ENCODE measurements around the gene ARMS2.

The ARMS2 gene

DNA sequence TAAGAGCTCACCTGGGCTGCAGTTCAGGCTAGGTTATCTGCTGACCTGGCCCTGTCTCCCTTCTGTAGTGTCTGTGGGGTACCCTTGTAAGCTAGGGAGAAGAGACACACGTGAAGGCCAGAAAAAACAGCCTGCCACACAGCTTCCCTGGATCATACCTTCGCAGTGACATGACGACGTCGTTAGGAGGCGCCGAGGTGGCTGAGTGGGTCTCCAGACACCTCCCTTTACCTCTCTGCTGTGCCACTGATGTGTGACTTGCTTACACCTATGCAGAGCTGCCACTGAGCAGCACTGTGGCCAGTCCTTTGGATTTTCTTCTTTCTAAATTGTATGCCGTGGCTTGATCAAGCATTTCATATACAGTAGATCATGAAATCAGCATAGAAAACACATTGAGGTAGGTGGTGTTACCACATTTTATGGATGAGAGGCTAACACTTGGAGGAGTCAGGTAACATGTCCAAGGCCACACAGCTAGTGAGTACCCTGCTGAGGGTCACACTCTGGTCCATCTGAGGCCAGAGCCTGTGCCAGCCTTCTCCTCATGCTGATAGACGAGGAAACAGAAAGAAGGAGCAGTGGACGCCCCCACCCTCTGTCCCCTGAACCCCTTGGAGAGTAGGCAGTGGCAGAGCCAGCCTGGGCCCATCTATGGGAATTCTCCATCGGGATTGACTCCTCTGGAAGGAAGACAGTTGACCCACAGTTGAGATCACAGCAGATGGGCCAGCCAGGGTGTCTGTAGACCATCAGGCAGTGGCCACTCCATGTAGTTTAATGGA, 30.0 kb downstream of the ARMS2 start:
- no peak for ATAC-seq

GRCh38 chr10:122485670-122486069, 31.2 kb downstream of the ARMS2 start:
- TF ChIP-seq ZFP30 (CRISPR knock-in tag; IDR thresholded peaks at IDR 0.05) (no peak), TOX (CRISPR knock-in tag; IDR thresholded peaks at IDR 0.05; ENCODE audit: borderline replicate concordance) (no peak), ZNF565 (CRISPR knock-in tag; conservative IDR thresholded peaks at IDR 0.05; ENCODE audit: low read depth) (no peak), ARNTL (CRISPR knock-in tag; IDR thresholded peaks at IDR 0.05; ENCODE audit: borderline replicate concordance, low read depth) (no peak)
- TF ChIP-seq, protein P1, sequence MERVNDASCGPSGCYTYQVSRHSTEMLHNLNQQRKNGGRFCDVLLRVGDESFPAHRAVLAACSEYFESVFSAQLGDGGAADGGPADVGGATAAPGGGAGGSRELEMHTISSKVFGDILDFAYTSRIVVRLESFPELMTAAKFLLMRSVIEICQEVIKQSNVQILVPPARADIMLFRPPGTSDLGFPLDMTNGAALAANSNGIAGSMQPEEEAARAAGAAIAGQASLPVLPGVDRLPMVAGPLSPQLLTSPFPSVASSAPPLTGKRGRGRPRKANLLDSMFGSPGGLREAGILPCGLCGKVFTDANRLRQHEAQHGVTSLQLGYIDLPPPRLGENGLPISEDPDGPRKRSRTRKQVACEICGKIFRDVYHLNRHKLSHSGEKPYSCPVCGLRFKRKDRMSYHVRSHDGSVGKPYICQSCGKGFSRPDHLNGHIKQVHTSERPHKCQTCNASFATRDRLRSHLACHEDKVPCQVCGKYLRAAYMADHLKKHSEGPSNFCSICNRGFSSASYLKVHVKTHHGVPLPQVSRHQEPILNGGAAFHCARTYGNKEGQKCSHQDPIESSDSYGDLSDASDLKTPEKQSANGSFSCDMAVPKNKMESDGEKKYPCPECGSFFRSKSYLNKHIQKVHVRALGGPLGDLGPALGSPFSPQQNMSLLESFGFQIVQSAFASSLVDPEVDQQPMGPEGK (CRISPR knock-in tag; IDR thresholded peaks at IDR 0.05; ENCODE audit: borderline replicate concordance) = no peak
- peak; percentile 67; the same call in 2 of the 3 replicates for ATAC-seq

More for the DNA sequence above, 30.0 kb downstream of the ARMS2 start:
- TF ChIP-seq ISL1 (CRISPR knock-in tag; IDR thresholded peaks at IDR 0.05) = no peak
- no peak for TF ChIP-seq GLIS3 (CRISPR knock-in tag; IDR thresholded peaks at IDR 0.05)
- TF ChIP-seq TOX (CRISPR knock-in tag; IDR thresholded peaks at IDR 0.05; ENCODE audit: borderline replicate concordance) = no peak
- no peak for TF ChIP-seq ZNF565 (CRISPR knock-in tag; conservative IDR thresholded peaks at IDR 0.05; ENCODE audit: low read depth)
- TF ChIP-seq ZNF70 (CRISPR knock-in tag; IDR thresholded peaks at IDR 0.05) = no peak
- no peak for TF ChIP-seq OSR1 (CRISPR knock-in tag; IDR thresholded peaks at IDR 0.05)

- ATAC-seq = no peak
- TF ChIP-seq, protein P1 (CRISPR knock-in tag; IDR thresholded peaks at IDR 0.05; ENCODE audit: borderline replicate concordance) = no peak
- TF ChIP-seq GLIS3 (CRISPR knock-in tag; IDR thresholded peaks at IDR 0.05) (no peak), ZNF70 (CRISPR knock-in tag; IDR thresholded peaks at IDR 0.05) (no peak), ESRRG (CRISPR knock-in tag; IDR thresholded peaks at IDR 0.05) (no peak)
Measured at GRCh38 chr10:122486406-122487080, 32.1 kb downstream of the ARMS2 start.

DNA sequence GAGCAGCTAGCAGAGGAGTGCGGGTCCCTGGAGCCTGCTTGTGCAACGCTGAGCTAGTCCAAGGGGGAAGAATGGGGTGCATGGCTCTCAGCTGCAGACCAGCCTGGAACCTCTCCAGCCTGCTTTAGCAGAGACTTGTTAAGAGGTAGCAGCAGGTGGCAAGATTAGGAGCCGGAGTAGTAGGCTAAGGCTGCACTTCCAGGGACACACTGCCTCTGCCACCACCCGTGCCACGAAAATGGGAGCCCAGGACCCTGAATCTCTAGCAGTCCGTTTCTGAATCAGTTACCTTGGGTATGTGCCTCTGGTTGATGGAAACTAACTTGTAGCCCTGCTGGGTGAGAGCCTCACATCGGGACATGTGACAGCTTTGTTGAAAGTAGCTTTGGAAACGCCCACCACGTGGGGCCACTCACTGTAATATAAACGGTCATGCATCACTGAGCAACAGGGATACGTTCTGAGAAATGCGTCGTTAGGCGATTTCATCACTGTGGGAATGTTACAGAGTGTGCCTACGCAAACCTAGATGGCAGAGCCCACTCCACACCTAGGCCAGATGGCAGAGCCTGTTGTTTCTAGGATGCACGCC, 32.8 kb downstream of the ARMS2 start:
- ATAC-seq = no peak
- TF ChIP-seq SNAI2 (CRISPR knock-in tag; IDR thresholded peaks at IDR 0.05) (no peak), ZNF8 (CRISPR knock-in tag; IDR thresholded peaks at IDR 0.05) (no peak), BACH2 (CRISPR knock-in tag; IDR thresholded peaks at IDR 0.05; ENCODE audit: borderline replicate concordance) (no peak), ZFP30 (CRISPR knock-in tag; IDR thresholded peaks at IDR 0.05) (no peak), ESRRG (CRISPR knock-in tag; IDR thresholded peaks at IDR 0.05) (no peak), PPARA (CRISPR knock-in tag; IDR thresholded peaks at IDR 0.05; ENCODE audit: borderline replicate concordance) (no peak), OSR1 (CRISPR knock-in tag; IDR thresholded peaks at IDR 0.05) (no peak), ZFP3 (CRISPR knock-in tag; IDR thresholded peaks at IDR 0.05) (no peak), GLIS3 (CRISPR knock-in tag; IDR thresholded peaks at IDR 0.05) (no peak), ISL1 (CRISPR knock-in tag; IDR thresholded peaks at IDR 0.05) (no peak), ZC3H10 (CRISPR knock-in tag; IDR thresholded peaks at IDR 0.05) (no peak), CSRNP3 (CRISPR knock-in tag; IDR thresholded peaks at IDR 0.05) (no peak)
- TF ChIP-seq, protein P2, sequence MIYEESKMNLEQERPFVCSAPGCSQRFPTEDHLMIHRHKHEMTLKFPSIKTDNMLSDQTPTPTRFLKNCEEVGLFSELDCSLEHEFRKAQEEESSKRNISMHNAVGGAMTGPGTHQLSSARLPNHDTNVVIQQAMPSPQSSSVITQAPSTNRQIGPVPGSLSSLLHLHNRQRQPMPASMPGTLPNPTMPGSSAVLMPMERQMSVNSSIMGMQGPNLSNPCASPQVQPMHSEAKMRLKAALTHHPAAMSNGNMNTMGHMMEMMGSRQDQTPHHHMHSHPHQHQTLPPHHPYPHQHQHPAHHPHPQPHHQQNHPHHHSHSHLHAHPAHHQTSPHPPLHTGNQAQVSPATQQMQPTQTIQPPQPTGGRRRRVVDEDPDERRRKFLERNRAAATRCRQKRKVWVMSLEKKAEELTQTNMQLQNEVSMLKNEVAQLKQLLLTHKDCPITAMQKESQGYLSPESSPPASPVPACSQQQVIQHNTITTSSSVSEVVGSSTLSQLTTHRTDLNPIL (CRISPR knock-in tag; IDR thresholded peaks at IDR 0.05; ENCODE audit: low read depth) = no peak
- TF ChIP-seq, protein P1 (CRISPR knock-in tag; IDR thresholded peaks at IDR 0.05; ENCODE audit: borderline replicate concordance) = no peak
- TF ChIP-seq, protein P3, sequence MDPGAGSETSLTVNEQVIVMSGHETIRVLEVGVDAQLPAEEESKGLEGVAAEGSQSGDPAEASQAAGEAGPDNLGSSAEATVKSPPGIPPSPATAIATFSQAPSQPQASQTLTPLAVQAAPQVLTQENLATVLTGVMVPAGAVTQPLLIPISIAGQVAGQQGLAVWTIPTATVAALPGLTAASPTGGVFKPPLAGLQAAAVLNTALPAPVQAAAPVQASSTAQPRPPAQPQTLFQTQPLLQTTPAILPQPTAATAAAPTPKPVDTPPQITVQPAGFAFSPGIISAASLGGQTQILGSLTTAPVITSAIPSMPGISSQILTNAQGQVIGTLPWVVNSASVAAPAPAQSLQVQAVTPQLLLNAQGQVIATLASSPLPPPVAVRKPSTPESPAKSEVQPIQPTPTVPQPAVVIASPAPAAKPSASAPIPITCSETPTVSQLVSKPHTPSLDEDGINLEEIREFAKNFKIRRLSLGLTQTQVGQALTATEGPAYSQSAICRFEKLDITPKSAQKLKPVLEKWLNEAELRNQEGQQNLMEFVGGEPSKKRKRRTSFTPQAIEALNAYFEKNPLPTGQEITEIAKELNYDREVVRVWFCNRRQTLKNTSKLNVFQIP (CRISPR knock-in tag; IDR thresholded peaks at IDR 0.05; ENCODE audit: borderline replicate concordance, low read depth) = no peak
